Fibroblast of skin of left biceps (primary cell): ENCODE data around the gene REL.

Source experiments
- DNase-seq, 2 experiments: peaks; one replicate each; pipeline ENCODE4 v3.0.0-alpha.2; 2013; ENCODE audit warnings: low read depth in 2 of 2

Gene REL

DNA sequence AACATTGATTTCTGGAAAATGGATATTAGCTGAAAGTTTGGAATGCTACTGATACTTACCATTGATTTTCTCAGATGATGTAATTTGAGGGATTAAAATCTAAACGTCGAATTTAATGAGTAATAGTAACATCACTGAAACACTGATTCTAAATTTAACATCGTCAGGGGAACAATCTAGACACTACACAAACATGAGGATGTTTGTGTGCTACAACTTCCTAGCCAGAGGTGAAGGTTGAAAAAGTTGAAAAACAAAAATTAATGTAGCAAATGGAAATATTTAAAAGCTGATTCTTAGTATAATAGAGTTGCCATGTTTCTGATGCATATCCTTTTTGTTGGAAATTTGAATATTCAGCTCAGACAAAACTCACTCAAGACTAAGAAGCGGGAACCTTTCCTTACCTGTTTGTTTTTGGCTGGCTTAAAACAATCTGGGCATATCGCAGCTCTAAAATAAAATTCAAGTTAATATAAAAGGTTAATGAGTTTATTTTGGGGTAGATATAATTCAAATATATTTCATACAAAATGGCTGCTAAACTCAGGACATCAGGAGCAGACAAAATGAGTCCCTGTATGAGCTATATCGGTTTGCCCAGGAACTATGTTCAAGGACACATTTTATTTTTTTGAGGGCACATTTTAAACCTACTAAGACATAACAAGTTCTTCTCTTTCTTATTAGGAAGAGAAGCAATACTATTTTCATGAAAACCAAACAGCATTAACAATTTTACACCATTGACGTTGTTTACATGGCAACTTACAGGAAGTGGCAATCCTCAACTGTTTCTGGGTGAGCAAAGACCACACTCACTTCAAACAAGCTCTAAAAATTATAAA, 83.5 kb downstream of the REL start:
- no peak for DNase-seq

DNA sequence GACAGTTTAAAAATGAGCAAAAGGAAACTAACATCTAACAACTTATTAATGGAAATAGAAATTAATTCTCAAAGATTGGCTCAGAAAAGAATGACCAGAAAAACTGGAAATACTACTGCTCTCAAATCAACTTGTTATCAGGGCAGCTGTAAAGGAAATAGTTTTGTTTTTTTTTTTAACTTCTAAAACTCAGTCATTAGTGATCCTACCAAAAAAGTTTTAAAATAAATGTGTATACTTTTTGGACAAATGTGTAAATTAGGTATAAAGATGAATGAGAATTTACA, 84.1 kb downstream of the REL start:
- no peak for DNase-seq

DNA sequence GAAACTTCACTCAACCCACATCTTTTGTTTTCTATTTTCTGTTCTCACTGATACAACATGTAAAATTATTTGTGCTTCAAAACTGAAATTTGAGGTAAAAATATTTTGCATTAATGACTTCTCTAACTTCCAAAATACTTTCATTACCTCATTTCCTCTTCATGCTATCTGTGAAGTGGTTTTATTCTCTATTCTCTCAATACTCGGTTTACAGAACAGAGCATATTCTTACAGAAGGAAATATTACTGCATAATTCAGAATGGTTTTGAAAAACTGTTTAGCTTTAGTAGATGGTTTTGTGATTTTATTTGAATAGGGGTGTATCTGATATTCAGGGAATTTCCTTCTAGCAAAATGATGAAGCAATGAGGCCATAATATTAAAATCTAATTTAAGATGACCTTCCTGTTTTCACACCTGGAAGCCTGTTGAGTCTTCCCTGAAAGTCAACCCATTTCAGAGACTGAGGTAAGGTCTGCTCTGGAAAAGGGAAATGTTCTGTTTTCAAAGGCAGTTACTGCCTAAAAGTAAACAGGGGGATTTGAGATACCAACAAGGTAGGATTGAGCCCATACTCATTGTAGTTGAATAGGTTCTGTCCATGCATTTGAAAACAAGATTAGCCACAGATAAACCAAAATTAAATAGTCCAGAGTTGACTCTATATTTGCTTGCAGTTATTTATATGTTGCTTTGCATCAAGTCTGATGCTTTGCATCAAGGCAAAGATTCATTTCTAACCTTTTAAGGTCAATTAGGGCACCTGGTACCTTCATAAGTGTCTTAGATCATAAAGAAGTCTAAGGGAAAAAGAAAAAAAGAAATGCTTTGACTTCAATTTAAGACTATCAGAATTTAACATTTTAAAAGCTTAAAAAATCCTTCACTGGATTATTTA, 85.4 kb downstream of the REL start:
- no peak for DNase-seq

GRCh38 chr2:60972889-60973656, 91.7 kb downstream of the REL start:
- no peak for DNase-seq

- no peak for DNase-seq
These were observed 92.3 kb downstream of the REL start for GRCh38 chr2:60973705-60974104.

DNA sequence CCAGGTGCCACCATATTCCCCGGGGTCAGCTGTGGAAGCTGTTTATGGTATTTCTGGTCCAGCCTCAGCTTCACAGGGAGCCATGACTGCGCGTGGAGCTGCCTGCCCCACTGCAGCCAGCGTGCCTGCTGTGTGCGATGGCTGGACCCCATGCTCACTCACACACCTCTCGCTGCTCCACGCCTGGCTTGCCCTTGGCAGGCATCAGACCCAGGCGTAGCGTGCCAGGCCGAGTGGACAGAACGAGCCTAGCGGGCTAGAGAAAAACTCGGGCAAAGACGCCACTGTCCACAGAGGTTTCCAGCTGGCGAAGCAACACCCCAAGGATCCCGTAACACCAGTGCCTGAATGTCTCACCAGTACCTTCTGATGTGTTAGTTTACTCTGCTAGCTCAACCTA, 93.3 kb downstream of the REL start:
- DNase-seq = no peak
